ENCODE data around the gene GATA2.

GATA2 gene

DNA sequence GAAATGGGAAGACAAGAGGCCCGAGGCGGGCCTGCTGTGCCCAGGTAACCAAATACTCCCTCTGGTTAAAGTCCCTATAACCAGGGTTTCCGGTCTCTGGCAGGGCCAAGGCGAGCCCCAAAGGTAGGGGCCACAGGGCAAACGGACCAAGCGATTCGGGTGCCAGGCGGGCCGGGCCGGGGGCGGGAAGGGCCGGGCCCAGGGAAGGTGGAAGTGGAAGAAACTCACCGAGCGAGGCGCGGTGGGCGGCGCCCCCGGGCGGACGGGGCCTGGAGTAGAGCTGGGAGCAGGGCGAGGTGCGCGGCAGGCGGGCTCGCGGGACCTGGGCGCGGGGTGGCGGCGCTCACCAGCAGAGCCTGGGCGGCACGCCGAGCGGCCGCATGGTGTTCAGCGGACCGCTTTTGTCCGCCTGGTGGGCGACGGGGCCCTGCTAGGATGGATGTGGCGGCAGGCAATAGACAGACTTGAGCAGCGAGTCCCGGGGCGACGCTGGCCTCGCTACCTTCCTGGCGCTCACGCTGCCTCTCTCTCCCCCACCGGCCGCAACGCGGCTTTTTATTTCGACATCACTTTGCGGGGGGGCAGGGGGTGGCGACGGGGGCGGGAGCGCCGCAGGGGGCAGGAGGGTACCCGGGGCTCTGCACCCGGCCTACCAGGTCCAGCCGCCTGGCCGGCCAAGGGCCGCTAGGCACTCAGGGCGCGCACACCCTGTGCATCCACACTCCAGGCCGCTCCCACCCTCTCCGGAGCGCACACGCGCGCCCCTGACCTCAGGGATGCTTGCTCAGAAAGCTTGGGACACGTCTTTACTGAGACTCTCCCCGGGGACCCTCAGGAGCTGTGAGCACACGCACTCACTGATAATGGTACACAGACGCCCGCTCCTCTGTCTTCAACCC, at the start of gene GATA2:
TSS of gene GATA2 (minus strand) at position 531 of the 899 bp plus-strand sequence. CDS start 6,170 bp downstream, outside the sequence.
- H3K27ac ChIP-seq = no peak within 1 kb of the TSS
- DNase-seq (ENCODE audit: low read depth, low spot score) = no peak

DNA sequence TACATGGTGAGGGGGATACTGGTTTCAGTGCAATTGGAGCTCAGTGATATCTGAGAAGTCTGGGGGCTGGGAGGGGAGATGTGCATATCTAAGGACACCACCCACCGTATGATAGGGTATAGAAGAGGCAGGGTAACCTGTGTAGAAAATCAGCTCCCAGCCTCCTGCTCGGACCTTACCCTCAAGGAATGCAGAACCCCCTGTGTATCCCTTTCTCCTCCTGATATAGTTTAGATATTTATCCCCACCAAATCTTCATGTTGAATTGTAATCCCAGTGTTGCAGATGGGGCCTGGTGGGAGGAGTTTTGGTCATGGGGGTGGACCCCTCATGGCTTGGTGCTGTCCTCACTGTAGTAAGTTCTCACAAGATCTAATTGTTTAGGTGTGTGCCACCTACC, 48.2 kb upstream of the GATA2 start:
- H3K27ac ChIP-seq = no peak overlapping the region

DNA sequence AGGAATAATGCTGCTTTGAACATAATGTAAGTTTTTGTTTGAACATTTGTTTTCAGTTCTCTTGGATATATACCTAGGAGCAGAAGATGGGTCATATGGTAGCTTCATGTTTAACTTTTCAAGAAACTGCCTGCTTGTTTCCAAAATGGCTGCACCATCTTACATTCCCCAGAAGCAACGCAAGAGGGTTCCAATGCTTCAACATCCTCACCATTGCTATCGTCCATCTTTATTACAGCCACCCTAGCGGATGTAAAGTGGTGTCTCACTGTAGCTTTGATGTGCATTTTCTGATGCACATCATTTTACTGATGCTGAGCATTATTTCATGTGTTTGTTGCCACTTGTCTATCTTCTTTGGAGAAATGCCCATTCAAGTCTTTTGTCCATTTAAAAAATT, 46.4 kb upstream of the GATA2 start:
- no peak overlapping the region for H3K27ac ChIP-seq
- no peak for DNase-seq (ENCODE audit: low read depth, low spot score)

More for the DNA sequence above, 48.2 kb upstream of the GATA2 start:
- DNase-seq (ENCODE audit: low read depth, low spot score) = no peak

DNA sequence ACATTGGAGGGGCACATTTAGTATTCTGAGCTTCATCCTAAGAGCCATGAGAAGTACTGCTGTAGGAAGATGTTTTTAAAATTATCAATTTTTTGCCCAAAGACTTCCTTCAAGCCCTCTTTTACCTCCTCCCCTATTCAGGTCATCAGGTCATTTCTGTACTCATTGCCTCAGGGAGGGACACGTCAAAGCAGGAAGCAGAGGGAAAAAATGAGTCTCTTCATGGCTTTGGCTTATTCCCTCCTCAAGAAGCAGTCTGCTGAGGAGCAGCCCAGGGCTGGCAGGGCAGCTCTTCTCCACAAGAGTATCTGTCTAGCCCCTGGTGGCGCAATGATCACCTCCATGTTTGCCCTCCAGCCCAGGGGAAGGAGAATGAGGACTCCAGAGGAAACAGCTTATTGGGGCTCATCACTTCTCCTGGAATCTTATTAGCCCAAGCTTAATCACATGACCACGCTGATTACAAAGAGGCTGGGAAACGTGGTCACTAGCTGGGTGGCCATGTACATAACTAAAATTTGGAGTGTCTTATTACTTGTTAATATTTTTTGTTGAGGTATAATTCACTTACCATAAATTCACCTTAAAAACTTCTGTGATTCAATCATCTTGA, 44.2 kb upstream of the GATA2 start:
- DNase-seq (ENCODE audit: low read depth, low spot score) = no peak
- no peak overlapping the region for H3K27ac ChIP-seq

DNA sequence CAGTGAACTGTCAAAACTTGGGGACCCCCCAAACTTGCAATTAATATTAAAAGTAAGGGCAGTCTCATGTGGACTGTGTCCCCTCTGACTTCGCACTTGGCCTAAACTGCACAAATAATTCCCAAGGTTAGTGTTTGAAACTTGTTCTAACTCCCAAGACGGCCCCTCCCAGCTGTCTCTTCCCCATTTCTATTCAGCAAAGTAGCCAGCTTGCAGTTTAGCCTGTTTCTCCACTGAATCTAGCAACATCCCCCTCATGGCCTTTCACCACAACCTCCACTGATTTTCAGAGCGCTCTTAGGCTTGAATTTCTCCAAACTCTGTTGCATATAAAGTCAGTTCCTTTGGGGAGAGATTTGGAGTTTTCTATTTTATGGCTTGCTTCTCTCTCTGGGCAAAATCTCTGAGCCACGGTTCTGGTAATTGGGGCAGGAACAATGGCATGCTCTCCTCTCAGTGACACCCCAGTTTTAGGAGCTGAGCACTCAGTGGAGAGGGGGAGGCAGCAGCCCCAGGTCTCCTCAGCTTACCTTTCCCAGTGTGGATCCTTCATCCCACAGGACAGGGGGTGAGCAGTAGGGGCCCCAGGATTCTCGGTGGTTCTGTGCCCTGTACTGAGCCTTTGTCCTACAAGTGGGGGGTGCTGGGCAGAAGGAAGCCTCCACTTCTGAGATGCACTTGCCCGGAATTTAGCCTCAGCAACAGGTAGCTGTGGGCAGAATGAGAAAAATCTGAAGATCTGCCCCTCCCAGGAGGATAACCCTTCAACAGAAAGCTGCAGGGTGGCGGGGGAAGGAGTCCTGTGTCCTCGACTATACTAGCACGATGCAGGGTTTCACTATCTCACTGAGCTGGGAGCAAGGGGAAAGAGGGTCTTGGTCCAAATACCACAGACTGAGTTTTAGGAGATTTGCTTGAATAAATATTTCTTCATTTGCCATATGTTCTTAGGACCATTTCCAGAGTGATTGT, 39.3 kb upstream of the GATA2 start:
- no peak overlapping the region for H3K27ac ChIP-seq
- no peak for DNase-seq (ENCODE audit: low read depth, low spot score)

DNA sequence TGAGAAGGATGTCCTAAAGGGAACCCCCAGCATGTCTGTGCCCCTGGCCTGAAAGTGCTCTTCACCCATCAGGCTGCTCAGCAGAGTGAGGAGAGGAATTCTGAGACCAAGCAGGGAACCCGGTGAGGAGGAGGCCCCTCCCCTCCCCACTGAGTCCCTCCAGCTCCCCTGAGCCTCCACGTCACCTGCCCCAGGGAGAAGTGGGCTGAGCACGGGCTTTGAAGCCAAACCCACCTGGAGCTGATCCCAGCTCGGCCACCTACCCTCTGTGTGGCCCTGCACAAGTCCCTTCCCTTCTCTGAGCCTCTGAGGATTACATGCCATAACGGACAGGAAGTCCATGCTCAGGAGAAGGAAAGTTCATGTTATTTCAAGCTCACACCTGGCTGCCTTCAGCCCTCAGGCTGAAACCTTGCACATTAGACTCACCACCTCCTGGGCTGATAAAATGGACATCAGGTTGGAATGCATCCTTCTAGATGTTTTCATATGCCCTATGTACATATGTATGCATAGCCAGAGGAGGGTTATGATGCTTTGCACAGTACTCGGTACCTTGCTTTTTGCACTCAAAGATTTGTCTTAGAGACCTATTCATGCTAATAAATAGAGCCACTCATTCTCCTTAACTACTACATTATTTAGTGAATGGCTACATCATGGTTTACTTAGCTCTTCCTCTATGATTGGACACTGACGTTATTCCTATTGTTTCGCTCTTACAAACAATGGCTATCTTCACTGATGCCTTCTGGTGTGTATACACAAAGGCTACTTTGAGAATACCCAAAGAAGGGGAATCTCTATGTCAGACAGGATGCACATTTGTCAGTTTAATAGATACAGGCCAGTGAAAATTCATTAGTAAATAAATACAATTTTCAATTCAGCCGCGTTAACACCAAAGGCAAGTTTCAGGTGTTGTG, 31.6 kb upstream of the GATA2 start:
- no peak for DNase-seq (ENCODE audit: low read depth, low spot score)
- no peak overlapping the region for H3K27ac ChIP-seq

DNA sequence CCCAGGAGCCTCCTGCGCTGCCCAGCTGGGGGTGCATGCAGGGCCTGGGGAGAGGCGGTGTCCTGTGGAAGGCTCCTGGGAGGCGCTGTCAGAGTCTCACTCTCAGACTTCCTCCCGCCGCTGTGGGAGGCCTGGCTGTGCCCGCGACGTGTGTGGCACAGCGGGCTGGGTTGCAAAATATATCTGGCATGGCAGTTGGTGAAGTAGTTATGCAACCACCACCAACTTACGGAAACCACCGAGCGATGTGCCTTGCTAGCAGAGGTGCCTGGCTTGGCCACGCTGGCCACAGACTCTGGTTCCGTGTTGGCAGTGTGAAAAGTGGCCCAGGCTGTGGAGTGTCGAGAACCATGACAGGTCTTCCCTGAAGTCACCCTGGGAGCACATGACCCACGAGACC, 30.6 kb upstream of the GATA2 start:
- no peak for DNase-seq (ENCODE audit: low read depth, low spot score)
- no peak overlapping the region for H3K27ac ChIP-seq

DNA sequence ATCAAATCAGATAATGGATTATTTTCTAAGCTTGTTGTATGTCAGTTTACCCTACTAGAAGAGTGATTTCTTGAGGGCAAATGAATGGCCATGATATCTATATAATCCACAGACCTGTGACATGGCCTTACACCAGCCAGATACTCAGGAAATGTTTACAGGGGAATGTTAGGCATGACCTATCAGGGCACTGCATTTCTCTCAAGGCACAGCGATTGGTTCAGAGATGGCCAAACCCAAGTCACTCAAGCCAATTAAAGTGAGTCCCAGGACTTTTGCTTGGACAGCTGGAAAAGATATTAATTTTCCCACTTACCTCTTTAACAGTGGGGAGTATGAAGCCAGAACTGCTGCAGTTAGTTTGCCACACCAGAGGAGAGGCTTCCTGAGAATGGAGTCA, 28.7 kb upstream of the GATA2 start:
- DNase-seq (ENCODE audit: low read depth, low spot score) = no peak
- H3K27ac ChIP-seq = no peak overlapping the region

DNA sequence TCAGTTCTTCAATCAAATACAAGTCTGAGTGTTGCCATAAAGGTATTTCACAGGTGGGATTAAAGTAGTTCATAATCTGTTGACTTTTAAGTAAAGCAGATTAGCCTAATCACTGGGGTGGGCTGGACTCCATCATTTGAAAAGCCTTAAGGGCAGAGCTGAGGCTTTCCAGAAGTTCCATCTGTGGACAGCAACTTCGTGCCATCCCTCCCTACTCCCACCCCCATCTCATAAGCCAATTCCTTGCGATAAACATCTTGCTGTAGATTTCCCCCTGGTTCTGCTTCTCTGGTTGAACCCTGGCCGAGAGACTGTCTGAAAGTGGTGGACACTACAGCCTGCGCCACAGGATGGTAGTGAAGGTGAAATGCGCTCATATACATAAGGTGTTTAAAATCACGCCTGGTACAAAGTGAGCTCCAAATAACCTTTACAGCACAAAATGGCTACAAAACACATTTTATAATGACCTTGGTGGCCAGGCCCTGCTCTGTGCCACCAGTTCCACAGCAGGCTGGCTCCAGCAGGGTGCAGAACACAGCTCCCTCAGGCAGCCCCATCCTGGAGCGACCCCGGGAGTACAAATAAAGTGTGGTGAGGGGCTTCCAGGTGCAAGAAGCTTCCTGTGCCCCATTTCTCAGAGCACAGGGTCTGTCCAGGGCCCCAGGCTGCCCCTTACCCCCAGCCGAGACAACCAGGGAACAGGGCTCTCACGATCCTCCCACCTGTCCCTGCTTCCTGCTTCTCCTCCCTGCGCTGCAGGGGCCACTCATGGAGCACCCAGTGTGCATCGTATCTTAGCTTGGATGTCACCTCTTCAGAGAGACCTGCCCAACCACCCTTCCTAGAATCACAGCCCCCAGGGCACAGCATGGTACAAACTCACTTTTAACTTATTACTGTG, 25.8 kb upstream of the GATA2 start:
- DNase-seq (ENCODE audit: low read depth, low spot score) = no peak
- H3K27ac ChIP-seq = no peak overlapping the region

DNA sequence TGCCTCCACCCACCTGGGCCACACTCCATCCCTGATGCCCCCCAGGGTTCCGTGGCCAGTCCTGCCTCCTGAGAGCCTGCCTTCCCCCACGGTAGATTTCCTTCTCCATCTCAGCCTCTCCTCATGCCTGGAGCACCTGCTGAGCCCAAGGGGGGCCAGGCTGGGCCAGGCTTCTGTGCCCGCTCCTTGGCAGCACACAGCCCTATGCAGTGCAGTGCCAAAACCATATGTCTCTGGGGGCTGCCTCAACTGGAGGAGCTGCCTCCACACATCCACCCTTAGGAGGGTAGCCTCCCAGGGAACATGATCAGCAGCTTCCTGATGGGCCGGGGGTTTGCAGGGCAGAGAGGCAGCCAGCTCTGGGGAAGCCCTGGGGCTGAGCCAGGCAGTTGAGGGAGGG, 24.6 kb upstream of the GATA2 start:
- H3K27ac ChIP-seq = no peak overlapping the region
- no peak for DNase-seq (ENCODE audit: low read depth, low spot score)

DNA sequence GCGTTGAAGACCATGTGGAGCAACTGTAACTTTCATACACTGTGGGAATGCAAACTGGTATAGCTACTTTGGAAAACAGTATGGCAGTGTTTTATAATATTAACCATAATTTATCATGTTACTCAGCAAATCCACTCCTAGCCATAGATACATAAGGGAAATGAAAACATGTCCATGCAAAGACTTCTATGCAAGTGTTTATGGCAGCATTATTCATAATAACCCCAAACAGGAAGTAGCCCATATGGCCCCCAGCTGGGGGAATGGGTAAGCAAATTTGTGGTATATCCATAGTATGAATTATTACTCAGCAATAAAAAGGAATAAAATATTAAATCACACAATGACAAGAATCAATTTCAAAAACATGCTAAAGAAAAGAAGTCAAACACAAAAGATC, 23.0 kb upstream of the GATA2 start:
- H3K27ac ChIP-seq = no peak overlapping the region
- no peak for DNase-seq (ENCODE audit: low read depth, low spot score)

DNA sequence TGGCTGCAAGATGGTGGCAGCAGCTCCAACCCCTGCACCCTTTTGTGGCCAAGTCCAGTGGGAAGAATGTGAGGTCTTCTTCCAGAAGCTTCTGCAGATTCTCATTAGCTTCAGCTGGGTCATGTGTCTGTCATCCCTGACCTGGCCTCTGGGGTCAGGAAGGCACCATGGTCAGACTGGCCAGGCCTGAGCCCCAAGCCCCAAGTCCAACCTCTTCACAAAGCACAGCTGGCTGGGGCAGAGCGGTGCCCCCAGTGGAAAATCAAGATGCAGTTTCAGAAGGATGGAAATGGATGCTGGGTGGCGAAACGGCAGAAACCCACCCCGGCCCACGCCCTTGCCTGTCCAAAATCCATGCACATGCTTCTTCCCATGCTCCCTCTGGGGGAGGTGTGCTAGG, 15.9 kb upstream of the GATA2 start:
- DNase-seq (ENCODE audit: low read depth, low spot score) = no peak
- no peak overlapping the region for H3K27ac ChIP-seq

DNA sequence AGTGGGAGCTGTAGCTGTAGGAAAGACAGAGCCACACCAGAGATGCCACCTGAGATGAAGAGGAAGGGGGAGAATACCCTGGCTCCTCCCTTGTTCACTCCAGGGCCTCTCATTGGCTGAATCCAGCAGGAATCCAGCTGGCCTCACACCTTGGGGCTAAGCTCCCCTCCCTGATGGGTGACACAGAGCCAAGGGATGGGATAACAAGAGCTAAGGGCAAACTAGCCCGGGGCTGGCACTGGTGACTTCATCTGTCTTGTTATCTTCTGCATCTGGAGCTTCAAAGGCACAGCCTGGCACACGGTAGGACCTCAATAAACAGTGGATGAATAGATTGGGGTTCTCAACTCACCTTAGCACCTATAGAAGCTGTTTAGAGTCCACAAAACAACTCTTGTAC, 13.8 kb upstream of the GATA2 start:
- H3K27ac ChIP-seq = no peak overlapping the region
- DNase-seq (ENCODE audit: low read depth, low spot score) = no peak

DNA sequence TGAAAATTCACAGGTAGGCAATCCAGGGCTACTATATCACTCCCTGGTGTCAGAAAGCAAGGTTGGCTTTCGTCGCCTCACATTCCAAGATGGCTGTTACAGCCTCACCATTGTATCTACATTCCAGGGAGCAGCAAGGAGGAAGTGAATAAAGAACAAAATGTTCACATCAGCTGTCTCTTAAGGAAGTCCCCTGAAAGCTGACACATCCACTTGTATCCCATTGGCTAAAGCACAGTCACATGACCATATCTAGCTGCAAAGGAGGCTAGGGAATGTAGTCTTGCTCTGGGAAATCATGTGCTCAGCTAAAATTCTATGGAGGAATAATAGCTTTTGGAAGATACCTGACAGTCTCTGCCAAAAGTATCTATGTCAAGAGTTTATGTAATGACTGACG, 12.8 kb upstream of the GATA2 start:
- H3K27ac ChIP-seq = no peak overlapping the region
- no peak for DNase-seq (ENCODE audit: low read depth, low spot score)

DNA sequence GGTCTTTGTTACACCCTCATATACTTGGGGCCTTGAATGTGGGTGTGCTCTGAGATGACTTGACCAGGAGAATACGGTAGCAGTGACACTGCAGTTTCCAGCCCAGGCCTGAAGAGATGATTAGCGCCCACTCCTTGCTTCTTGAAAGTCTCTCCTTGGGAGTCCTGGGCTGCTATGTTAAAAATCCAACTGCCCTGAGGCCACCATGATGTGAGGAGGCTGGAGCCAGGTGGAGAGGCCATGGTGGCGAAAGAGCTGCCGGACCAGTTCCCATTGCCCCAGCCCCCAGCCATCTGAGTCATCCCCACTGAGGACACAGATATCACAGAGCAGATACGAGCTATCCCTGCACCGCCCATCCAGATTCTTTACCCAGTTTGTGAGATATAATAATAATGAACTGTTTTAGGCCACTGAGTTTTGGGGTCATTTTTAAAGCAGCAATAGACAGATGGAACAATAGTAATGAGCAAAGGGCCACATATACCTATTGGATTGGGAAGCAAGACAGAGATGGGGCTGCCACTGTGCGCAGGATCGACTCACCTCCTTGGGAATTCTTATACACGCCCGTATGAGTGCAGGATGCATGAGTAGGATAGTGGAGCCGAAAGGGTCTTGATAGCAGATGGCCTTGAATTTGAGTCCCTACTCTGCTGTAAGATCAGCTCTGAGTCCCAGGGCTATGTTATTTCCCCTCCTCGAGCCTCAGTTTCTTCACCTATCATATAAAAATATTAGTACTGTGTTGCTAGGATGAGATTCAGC, 12.1 kb upstream of the GATA2 start:
- DNase-seq (ENCODE audit: low read depth, low spot score) = no peak
- H3K27ac ChIP-seq = no peak overlapping the region

DNA sequence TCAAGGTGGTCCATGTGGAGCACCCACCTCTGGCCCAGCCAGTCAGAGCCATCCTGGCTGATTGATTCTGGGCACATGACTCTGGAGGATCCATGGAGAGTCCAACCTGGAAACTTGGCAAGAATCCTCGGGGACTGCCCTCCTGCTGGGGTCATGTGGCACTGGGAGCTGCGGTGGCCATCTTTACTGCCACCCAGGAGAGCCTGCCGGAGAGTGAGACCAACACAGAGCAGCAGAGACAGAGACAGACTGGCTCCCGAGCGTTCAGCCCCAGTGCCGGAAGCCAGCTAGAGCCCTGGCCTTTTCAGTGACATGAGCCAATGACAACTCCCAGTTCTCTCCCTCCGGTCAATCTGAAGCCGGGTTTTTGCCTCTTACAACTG, 11.5 kb upstream of the GATA2 start:
- no peak overlapping the region for H3K27ac ChIP-seq
- no peak for DNase-seq (ENCODE audit: low read depth, low spot score)

DNA sequence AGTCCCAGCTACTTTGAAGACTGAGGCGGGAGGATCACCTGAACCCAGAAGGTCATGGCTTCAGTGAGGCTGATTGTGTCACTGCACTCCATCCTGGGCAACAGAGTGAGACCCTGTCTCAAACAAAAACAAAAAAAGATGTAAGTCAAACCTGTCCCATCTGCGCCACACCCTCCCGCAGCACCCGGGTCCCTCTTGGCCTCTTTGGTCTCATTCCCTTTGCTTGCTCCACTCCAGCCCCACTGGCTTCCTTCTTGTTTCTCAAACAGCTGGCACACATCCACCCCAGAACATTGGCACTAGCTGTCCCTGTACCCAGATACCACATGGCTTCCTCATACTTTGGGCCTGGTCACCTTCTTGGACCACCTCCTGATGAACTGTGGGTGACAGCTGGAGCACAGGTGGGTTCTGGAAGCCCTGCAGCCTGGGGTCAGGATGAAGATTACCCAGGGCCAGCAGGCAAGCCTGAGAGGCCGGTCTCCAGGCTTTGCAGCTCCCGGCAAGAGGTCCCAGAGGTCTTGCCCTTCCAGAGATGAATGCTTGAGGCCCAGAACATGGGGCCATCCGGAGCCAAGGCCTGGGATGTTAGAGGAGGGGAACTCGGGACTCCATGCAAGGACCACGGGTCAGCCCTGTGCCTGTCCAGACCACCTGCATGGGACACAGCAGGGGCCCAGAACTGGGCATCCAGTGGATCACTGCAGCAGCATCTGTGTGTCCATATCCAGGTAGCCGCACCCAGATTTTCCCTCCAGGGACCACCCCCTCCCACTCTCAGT, 10.9 kb upstream of the GATA2 start:
- H3K27ac ChIP-seq = no peak overlapping the region
- no peak for DNase-seq (ENCODE audit: low read depth, low spot score)
